Trophoblast cell (in vitro differentiated cells and primary cell): ENCODE data around the gene MEGF8.

ENCODE experiments used
- DNase-seq, 2 donors: peaks; one replicate each; pipeline ENCODE4 v3.0.0-alpha.2; 2016
- H2AFZ ChIP-seq: 2 replicates; pipeline ENCODE4 v1.6.1; 2013; ENCODE audit warnings: low read length, moderate library complexity, mild to moderate bottlenecking; ENCODE audit not compliant: insufficient read depth, poor library complexity
- H2AK5ac ChIP-seq: 2 replicates; pipeline ENCODE4 v1.6.1; 2013; ENCODE audit warnings: mild to moderate bottlenecking, low read length
- H2BK120ac ChIP-seq: 2 replicates; pipeline ENCODE4 v1.6.1; 2013; ENCODE audit warnings: low read length, mild to moderate bottlenecking, moderate library complexity; ENCODE audit not compliant: insufficient read depth, poor library complexity
- H2BK12ac ChIP-seq: 2 replicates; pipeline ENCODE4 v1.6.1; 2013; ENCODE audit warnings: mild to moderate bottlenecking, low read length, moderate library complexity
- H2BK5ac ChIP-seq: 2 replicates; pipeline ENCODE4 v1.6.1; 2013; ENCODE audit warnings: low read length, low read depth, moderate library complexity, mild to moderate bottlenecking; ENCODE audit not compliant: poor library complexity
- H3K14ac ChIP-seq: 2 replicates; pipeline ENCODE4 v1.6.1; 2013; ENCODE audit warnings: mild to moderate bottlenecking, low read length
- H3K18ac ChIP-seq: 2 replicates; pipeline ENCODE4 v1.6.1; 2013; ENCODE audit warnings: mild to moderate bottlenecking, low read length
- H3K23ac ChIP-seq: 2 replicates; pipeline ENCODE4 v1.6.1; 2013; ENCODE audit warnings: low read length
- H3K27ac ChIP-seq: 2 replicates; pipeline ENCODE4 v1.5.1; 2013; ENCODE audit warnings: low read depth, mild to moderate bottlenecking, inconsistent platforms, low read length, moderate library complexity
- H3K27me3 ChIP-seq: 2 replicates; pipeline ENCODE4 v1.6.1; 2013; ENCODE audit warnings: inconsistent platforms, mild to moderate bottlenecking, low read length, moderate library complexity; ENCODE audit not compliant: insufficient read depth
- H3K36me3 ChIP-seq, 2 experiments: 1 replicate in 1 of 2; 2 replicates in 1 of 2; pipeline ENCODE4 v1.6.1; 2013; ENCODE audit warnings: low read length in 2 of 2, mild to moderate bottlenecking in 2 of 2, moderate library complexity in 1 of 2; ENCODE audit not compliant: insufficient read depth in 2 of 2, control insufficient read depth in 1 of 2
- H3K4ac ChIP-seq: 2 replicates; pipeline ENCODE4 v1.6.1; 2013; ENCODE audit warnings: low read depth, mild to moderate bottlenecking, low read length, moderate library complexity
- H3K4me1 ChIP-seq, 2 experiments: 1 replicate in 1 of 2; 2 replicates in 1 of 2; pipeline ENCODE4 v1.6.1; 2013; ENCODE audit warnings: low read length in 2 of 2, mild to moderate bottlenecking in 2 of 2, moderate library complexity in 1 of 2; ENCODE audit not compliant: insufficient read depth in 2 of 2, control insufficient read depth in 1 of 2
- H3K4me2 ChIP-seq: 2 replicates; pipeline ENCODE4 v1.6.1; 2013; ENCODE audit warnings: inconsistent platforms, mild to moderate bottlenecking, low read length, moderate library complexity
- H3K4me3 ChIP-seq: 2 replicates; pipeline ENCODE4 v1.5.1; 2013; ENCODE audit warnings: mild to moderate bottlenecking, low read depth, low read length, inconsistent platforms
- H3K79me1 ChIP-seq: one replicate; pipeline ENCODE4 v1.6.1; 2013; ENCODE audit warnings: low read length
- H3K79me2 ChIP-seq: 2 replicates; pipeline ENCODE4 v1.6.1; 2013; ENCODE audit warnings: low read length, mild to moderate bottlenecking; ENCODE audit not compliant: control insufficient read depth, insufficient read depth, poor library complexity
- H3K9ac ChIP-seq: 2 replicates; pipeline ENCODE4 v1.6.1; 2013; ENCODE audit warnings: mild to moderate bottlenecking, low read length
- H3K9me3 ChIP-seq: 2 replicates; pipeline ENCODE4 v1.6.1; 2013; ENCODE audit warnings: low read depth, mild to moderate bottlenecking, control low read depth, inconsistent platforms, low read length; ENCODE audit not compliant: insufficient read depth
- H4K12ac ChIP-seq: 2 replicates; pipeline ENCODE4 v1.6.1; 2013; ENCODE audit warnings: low read depth, mild to moderate bottlenecking, low read length, moderate library complexity
- H4K8ac ChIP-seq: 2 replicates; pipeline ENCODE4 v1.6.1; 2013; ENCODE audit warnings: low read depth, mild to moderate bottlenecking, low read length, moderate library complexity
- H4K91ac ChIP-seq: one replicate; pipeline ENCODE4 v1.6.1; 2013; ENCODE audit warnings: low read depth, mild to moderate bottlenecking, low read length, moderate library complexity
- WGBS: extraction: QIAGEN DNeasy Blood & Tissue Kit; methylation state at CpG from one replicate; pipeline ENCODE4 v1.1.7; 2013; ENCODE audit warnings: missing lambda C conversion rate; ENCODE audit not compliant: insufficient read length, insufficient coverage; ENCODE audit errors: extremely low coverage; 5-methylcytosine and 5-hydroxymethylcytosine counted together

The MEGF8 gene

GRCh38 chr19:42412661-42413076 is 87.2 kb downstream of the MEGF8 start:
- no peaks in the 10 kb centered on the region for H3K4me1 ChIP-seq
- H3K4me3 ChIP-seq: no peak overlapping the region
- DNase-seq: no peak
- H3K36me3 ChIP-seq: no peaks in the 10 kb centered on the region
- no peak overlapping the region for H3K18ac ChIP-seq
- no peaks in the 10 kb centered on the region for H3K27me3 ChIP-seq
- peaks cover 1% of the 10 kb centered on the region for H3K9me3 ChIP-seq
- H3K79me2 ChIP-seq: no peaks in the 10 kb centered on the region
- no peak overlapping the region for H4K8ac ChIP-seq
- H3K23ac ChIP-seq: no peak overlapping the region
- H3K4ac ChIP-seq: no peak overlapping the region
- H4K12ac ChIP-seq: no peak overlapping the region
- WGBS: no CpG with 5 or more reads among the region's 4 CpGs
- no peak overlapping the region for H2AFZ ChIP-seq
- no peak overlapping the region for H4K91ac ChIP-seq
- H3K79me1 ChIP-seq: no peaks in the 10 kb centered on the region
- H2BK12ac ChIP-seq: no peak overlapping the region
- H3K9ac ChIP-seq: no peak overlapping the region
- H2BK120ac ChIP-seq: no peak overlapping the region
- no peak overlapping the region for H3K4me2 ChIP-seq
- no peak overlapping the region for H3K14ac ChIP-seq
- no peak overlapping the region for H2BK5ac ChIP-seq
- no peak overlapping the region for H2AK5ac ChIP-seq
- H3K27ac ChIP-seq: no peak overlapping the region

- Histone ChIP-seq H3K4me1 (peaks cover 6 to 13% of the 10 kb centered on the region in 2 experiments), H4K12ac (no peak overlapping the region), H3K27ac (no peak overlapping the region), H2BK120ac (no peak overlapping the region), H3K79me1 (peaks cover 2% of the 10 kb centered on the region), H4K91ac (no peak overlapping the region), H2AK5ac (no peak overlapping the region), H2BK5ac (no peak overlapping the region), H3K9ac (no peak overlapping the region), H3K27me3 (peaks cover 7% of the 10 kb centered on the region), H3K23ac (no peak overlapping the region), H3K18ac (no peak overlapping the region), H4K8ac (no peak overlapping the region), H3K4me3 (no peak overlapping the region), H3K79me2 (no peaks in the 10 kb centered on the region), H3K9me3 (peaks cover 8% of the 10 kb centered on the region), H3K14ac (no peak overlapping the region), H2AFZ (no peak overlapping the region), H3K4me2 (no peak overlapping the region), H3K4ac (no peak overlapping the region), H2BK12ac (no peak overlapping the region), H3K36me3 (no peaks in the 10 kb centered on the region)
- no CpG with 5 or more reads among the region's 6 CpGs for WGBS
- no peak for DNase-seq
Observed at GRCh38 chr19:42419309-42419708, 93.9 kb downstream of the MEGF8 start.

GRCh38 chr19:42420055-42420544 is 94.7 kb downstream of the MEGF8 start:
- Histone ChIP-seq H4K91ac (no peak overlapping the region), H2BK5ac (no peak overlapping the region), H3K18ac (no peak overlapping the region), H3K9me3 (peaks cover 9% of the 10 kb centered on the region), H3K79me2 (no peaks in the 10 kb centered on the region), H3K27me3 (peaks cover 8% of the 10 kb centered on the region), H3K4me2 (no peak overlapping the region), H3K27ac (no peak overlapping the region), H2BK12ac (no peak overlapping the region), H3K4me3 (no peak overlapping the region), H3K79me1 (peaks cover 2% of the 10 kb centered on the region), H3K36me3 (no peaks in the 10 kb centered on the region), H4K12ac (no peak overlapping the region), H2AFZ (no peak overlapping the region), H4K8ac (no peak overlapping the region), H2BK120ac (no peak overlapping the region), H3K23ac (peak overlapping the region; percentile 58), H3K9ac (no peak overlapping the region), H2AK5ac (no peak overlapping the region), H3K14ac (no peak overlapping the region), H3K4me1 (peaks cover 6 to 13% of the 10 kb centered on the region in 2 experiments), H3K4ac (no peak overlapping the region)
- DNase-seq: peak; percentile 44 to 65
- no CpG with 5 or more reads among the region's 10 CpGs for WGBS

- Histone ChIP-seq H4K91ac (no peak overlapping the region), H4K8ac (no peak overlapping the region), H3K27ac (no peak overlapping the region), H4K12ac (no peak overlapping the region), H2AK5ac (no peak overlapping the region), H3K18ac (no peak overlapping the region), H2AFZ (no peak overlapping the region), H3K27me3 (peaks cover 8% of the 10 kb centered on the region), H3K36me3 (no peaks in the 10 kb centered on the region), H2BK120ac (no peak overlapping the region), H3K4me1 (peaks cover 6 to 13% of the 10 kb centered on the region in 2 experiments), H3K4me2 (no peak overlapping the region), H3K23ac (no peak overlapping the region), H3K4ac (no peak overlapping the region), H3K4me3 (no peak overlapping the region), H3K9ac (no peak overlapping the region), H3K79me2 (no peaks in the 10 kb centered on the region), H3K9me3 (peaks cover 9% of the 10 kb centered on the region), H2BK12ac (no peak overlapping the region), H3K14ac (no peak overlapping the region), H3K79me1 (peaks cover 2% of the 10 kb centered on the region), H2BK5ac (no peak overlapping the region)
- DNase-seq: no peak
- WGBS: no CpG with 5 or more reads among the region's 4 CpGs
Observed at GRCh38 chr19:42421101-42421500, 95.7 kb downstream of the MEGF8 start.
